Activated naive CD8-positive, alpha-beta T cell (primary cell): ENCODE results near the gene LNP1.

ENCODE experiments used
- H3K27ac Mint-ChIP-seq: one replicate; pipeline ENCODE4 v1.8.0; 2021; ENCODE audit warnings: mixed read lengths
- H3K27me3 Mint-ChIP-seq: one replicate; pipeline ENCODE4 v1.8.0; 2021; ENCODE audit warnings: mixed read lengths
- H3K36me3 Mint-ChIP-seq: one replicate; pipeline ENCODE4 v1.8.0; 2021; ENCODE audit warnings: mixed read lengths
- H3K4me1 Mint-ChIP-seq: one replicate; pipeline ENCODE4 v1.8.0; 2021; ENCODE audit warnings: low read depth, mixed read lengths
- H3K4me3 Mint-ChIP-seq: one replicate; pipeline ENCODE4 v1.8.0; 2021; ENCODE audit warnings: mild to moderate bottlenecking, mixed read lengths
- H3K9me3 Mint-ChIP-seq: one replicate; pipeline ENCODE4 v1.8.0; 2021; ENCODE audit warnings: low read depth, mixed read lengths

LNP1 gene

GRCh38 chr3:100503448-100503847 is 102.1 kb downstream of the LNP1 start:
- H3K4me3 Mint-ChIP-seq: no peak overlapping the region
- no peak overlapping the region for H3K27ac Mint-ChIP-seq
- H3K4me1 Mint-ChIP-seq: no peaks in the 10 kb centered on the region
- peaks cover 36% of the 10 kb centered on the region for H3K27me3 Mint-ChIP-seq
- H3K36me3 Mint-ChIP-seq: no peaks in the 10 kb centered on the region
- H3K9me3 Mint-ChIP-seq: no peaks in the 10 kb centered on the region
